Measurements from ENCODE around the gene MRPS21.

The MRPS21 gene

DNA sequence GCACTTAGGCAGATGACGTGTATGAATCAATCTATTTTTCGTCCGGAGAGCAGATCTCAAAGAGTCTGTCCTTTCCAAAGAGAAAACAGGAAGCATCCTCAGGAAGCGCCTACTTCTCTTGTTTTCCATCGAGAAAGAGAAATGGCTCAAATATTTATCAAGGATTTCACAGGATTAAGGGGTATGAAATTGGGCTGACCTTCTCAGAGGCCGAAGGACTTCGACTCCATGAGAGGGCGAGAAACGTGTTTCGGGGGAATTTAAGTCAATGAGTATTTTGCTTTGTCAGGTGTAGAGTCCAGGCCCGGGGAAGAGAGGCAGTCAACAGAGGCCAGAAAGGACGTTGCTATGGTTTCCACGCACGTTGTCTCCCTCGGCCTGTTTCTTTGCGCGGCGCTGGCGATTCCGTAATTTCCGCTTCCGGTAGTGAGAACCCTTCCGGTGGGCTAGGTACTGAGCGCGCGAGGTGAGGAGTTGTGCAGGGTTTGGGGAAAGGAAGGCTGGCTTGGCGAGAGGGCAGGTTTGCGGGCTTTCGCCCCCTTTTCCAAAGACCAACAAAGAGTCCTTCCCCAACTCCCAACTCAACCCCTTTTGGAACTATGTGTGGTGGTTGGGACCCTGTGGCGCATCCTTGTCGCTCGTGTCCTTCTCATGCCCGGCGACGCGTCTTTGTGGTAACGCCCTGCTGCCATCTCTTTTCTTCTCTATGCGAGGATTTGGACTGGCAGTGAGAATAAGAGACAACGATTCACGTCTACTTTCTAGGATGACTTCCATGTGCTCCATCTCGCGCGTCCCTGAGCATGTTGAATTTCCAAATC, at the start of gene MRPS21:
Gene MRPS21, plus strand, starts transcription at position 429 of the 821 bp plus-strand sequence. CDS start 506 bp downstream, outside the sequence.
- DNase-seq: peak; percentile 95

DNA sequence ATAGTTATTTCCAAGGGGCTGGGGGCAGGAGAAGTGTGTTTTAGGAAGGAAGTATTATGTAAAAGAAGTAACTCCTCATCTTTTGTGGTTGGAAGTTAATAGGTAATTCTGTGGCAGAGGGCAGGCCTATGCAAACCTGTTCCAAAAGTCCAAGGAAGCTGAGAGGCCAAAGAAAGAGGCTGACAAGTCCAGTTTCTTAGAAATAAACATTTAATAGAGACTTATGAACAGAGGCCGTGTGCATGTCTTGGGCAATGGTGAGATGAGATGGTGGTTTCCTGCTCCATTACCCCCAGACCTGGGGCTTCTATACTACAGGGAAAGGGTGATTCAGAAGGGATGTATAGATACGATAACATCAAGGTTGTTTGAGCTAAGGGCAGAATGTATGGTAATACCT, 43.7 kb upstream of the MRPS21 start:
- DNase-seq: no peak

DNA sequence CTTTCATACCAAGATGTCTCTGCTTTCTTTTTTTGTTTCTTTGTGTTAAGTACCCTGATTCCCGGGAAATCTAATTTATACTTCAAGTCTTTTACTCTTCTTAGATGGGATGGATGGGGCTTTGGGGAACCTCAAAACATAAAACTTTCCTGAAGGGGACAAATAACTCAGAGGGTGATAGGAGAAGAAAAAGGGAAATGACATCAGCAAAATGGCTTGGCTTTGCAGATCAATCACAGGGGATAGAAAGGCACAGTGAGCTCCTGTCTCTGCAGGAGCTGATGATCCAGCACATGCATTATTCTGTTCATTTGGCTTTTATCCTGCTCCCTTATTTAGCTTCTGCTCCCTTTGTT, 37.5 kb upstream of the MRPS21 start:
- DNase-seq: no peak

DNA sequence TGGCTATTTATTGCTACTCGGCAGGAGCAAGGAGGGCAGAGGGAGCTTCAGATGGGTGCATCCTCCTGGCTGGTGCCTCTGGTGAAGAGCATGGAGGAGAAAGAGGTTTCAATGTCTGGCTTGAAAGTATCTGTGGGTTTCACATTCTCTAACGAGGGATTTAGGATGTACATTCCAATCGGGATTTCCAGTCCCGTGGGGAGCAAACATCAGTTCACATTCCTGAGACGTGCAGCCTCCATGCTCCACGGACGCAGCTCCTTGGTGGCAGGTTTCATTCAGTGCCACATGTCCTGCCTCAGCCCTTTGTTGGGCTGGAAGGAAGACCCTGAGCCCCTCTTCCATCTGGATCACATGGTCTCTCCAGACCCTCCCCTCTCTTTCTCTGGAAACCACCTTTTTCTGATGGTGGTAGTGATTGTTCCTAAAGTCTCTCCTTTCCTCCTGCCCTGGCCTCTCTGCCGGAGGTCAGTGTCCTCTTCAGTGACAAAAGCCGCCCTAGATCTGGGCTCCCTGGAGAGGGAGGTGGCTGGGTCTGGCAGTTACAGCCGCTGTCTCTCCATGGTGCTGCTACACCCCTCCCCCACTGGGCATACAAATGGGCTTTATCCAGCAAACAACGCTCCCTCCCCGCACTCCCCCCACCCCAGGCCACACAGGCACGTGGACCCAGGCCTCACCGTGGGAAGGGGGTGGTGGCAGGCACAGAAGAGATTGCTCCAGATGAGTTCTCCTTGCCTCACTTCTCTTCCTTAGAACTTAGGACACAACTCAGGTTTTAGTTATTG, 36.9 kb upstream of the MRPS21 start:
- DNase-seq: peak; percentile 68

DNA sequence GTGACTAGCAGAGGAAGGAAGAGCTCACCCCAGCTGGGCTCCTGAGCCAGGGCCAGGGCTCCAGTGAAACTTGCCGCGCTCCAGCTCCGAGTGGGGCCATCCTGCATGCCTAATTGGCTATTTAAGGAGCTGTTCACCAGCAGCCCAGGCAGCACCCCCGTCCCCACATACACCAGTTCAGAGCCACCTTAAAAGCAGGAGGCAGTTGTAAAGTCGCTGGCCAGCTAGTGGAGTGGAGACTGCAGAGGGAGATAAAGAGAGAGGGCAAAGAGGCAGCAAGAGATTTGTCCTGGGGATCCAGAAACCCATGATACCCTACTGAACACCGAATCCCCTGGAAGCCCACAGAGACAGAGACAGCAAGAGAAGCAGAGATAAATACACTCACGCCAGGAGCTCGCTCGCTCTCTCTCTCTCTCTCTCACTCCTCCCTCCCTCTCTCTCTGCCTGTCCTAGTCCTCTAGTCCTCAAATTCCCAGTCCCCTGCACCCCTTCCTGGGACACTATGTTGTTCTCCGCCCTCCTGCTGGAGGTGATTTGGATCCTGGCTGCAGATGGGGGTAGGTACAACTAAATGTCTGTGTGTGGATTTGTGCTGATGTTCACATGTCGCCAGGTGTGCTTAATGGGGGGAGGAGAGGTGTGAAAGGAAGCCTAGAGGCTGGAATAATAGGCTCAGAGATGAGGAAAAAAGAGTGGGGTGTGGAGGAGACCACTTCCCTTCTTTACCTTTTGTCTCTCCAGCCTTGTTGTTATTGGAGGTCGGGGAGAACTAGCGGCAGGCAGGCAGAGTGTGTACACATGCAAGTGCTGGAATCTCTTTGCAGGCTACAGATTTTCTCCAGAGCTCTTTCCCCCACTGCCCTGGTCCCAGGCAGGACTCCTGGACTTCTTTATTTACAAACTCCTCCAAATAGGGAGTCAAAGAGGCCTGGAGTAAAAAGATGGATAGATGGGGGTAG, 35.8 kb upstream of the MRPS21 start, which contains the start of gene CA14:
Gene CA14, plus strand, starts transcription at position 151 of the 962 bp plus-strand sequence. Its CDS starts 355 bp downstream, at position 506.
- peak; percentile 45 for DNase-seq

DNA sequence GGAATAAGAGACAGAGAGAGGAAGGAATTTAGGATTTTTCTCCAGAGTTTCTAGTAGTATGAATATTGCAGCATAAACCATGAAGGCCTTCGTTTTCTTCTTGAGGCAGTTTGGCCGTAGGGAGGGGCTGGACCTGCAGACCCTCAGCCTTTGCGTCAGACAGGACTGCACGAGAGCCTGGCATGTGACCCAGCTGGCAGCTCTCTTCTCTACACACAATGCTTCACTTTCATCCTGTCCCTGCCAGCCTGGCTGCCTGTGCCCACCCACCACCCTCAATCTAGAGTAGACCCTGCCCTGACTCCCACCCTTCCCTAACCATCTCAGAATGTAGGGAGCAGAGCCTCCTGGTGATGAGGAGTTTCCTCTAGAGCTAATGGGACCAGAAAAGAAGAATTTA, 34.4 kb upstream of the MRPS21 start:
- DNase-seq: no peak

DNA sequence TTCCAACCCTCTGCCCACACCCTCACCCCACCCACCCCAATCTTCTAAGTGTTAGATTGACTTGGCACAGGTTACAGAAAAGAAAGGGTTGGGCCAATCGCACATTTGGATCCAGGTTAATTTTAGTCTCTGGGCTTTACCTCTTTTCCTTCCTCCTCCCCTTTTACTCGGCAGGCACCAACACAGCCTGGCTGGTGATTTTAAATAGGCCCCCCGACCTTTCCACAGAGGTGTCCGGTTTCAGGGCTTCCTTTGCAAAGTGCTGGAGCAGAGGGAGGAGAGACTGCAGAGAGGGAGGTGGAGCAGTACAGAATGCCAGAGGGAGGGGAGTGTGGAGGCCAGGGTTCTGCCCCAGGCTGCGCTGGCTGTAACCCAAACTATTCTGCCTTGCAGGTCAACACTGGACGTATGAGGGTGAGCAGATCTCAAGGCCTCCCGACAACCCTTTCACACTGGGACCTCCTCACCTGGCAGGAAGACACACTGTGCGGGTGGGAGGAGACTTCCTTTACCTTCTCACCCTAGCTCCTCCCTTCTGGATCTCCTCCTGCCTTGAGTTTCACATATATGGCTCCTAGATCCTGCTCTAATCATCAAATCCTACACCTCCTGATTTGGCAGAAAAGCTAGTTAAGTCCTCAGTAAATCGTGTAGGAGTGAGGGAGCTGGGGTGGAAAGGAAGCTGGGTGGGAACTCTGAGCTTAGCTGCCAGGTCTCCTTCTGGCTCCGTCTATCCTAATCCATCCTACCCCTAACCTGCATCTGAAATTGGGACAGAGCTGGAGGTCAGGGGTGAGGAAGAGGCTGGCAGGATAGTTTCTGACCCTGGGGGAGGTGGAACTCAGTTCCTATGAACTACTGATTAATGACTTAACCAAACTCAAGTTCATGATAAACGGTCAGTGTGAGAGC, 33.6 kb upstream of the MRPS21 start:
- peak; percentile 88 for DNase-seq

DNA sequence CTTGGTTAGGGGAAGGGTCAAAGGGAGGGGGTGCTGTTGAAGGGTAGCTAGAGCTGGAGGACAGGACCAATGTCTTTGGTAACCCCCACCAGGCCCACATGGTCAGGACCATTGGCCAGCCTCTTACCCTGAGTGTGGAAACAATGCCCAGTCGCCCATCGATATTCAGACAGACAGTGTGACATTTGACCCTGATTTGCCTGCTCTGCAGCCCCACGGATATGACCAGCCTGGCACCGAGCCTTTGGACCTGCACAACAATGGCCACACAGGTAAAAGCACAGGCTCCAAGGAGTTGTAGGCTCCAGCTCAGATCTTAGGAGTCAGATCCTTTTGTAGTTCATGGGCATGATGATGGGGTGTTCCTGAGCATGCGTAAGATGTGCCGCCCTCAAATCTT, 32.3 kb upstream of the MRPS21 start:
- no peak for DNase-seq

DNA sequence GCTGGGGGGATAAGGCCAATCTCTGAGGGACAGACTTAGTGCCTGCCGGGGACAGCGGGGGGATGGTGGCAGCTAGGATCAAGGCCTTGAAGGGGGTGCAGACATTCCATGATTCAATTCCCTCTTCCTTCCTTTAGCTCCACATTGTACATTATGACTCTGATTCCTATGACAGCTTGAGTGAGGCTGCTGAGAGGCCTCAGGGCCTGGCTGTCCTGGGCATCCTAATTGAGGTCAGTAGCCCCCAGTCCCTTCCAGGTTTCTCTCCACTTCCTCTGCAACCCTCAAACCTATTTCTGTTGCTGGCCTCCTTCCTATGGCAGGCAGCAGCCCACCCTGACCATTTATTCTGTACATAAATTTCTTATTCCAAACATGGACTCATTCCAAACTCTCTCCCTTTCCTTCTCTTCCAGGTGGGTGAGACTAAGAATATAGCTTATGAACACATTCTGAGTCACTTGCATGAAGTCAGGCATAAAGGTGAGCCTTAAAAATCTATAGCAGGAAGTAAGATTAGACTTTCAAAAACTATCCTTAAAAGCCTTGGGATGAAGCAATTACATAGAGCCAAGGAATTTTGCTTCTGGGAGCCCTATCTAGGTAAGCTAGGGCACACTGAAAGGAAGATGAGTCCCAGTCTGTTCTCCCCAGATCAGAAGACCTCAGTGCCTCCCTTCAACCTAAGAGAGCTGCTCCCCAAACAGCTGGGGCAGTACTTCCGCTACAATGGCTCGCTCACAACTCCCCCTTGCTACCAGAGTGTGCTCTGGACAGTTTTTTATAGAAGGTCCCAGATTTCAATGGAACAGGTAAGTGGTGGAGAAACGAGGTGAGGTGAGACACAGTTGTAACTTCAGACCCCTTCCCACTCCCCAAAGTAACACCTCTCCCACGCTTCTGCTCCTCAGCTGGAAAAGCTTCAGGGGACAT, 31.0 kb upstream of the MRPS21 start:
- no peak for DNase-seq

DNA sequence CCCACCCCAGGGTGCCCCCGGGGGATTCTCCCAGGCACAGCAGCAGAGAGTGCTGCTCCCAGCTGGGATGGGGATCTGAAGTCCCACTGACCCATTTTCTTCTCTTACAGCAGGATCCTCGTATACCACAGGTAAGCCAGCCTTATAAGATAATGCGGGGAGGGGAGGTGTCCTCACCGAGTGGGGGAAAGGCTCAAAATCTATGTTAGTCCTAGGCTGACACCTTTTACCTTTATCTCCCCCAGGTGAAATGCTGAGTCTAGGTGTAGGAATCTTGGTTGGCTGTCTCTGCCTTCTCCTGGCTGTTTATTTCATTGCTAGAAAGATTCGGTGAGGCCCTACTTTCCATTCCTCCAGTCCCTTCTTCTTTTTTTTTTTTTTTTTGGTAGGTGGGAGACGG, 30.1 kb upstream of the MRPS21 start:
- DNase-seq: no peak

DNA sequence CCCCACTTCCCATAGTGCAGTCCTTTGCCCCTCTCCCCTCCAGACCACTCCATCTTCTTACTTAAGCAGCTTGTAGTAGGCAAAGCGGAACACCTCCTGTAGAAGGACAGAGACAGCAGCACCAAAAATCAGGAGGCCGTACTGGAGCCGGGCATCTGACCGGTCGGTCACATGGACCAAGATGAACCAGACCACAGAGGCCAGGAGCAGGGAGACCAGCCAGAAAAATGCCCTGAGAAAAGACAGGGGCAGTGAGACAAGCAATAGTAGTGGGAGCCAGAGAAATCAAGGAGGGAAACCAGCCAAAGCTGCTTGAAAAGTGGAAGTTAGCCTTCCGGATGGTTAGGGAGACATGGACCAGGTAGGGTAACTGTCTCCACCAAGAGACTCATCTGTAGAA, 25.8 kb upstream of the MRPS21 start:
- DNase-seq: no peak

DNA sequence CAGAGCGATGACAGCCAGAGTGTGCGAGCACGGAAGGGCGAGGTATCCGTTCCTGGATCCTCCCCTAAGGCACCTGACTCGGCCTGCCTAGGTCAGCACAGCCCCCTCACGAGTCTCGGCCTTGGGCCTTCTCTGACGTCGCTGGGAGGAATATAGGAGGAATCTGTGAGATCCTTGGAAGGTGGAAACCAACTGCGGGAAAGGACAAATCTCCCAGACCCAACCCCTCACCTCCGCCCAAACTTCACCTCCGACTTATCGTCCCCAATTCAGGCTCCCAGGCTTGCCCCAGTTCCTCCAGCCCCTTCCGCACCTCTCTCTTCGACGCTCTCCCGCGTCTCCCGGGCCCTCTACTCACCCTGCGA, 25.3 kb upstream of the MRPS21 start:
- DNase-seq: no peak

DNA sequence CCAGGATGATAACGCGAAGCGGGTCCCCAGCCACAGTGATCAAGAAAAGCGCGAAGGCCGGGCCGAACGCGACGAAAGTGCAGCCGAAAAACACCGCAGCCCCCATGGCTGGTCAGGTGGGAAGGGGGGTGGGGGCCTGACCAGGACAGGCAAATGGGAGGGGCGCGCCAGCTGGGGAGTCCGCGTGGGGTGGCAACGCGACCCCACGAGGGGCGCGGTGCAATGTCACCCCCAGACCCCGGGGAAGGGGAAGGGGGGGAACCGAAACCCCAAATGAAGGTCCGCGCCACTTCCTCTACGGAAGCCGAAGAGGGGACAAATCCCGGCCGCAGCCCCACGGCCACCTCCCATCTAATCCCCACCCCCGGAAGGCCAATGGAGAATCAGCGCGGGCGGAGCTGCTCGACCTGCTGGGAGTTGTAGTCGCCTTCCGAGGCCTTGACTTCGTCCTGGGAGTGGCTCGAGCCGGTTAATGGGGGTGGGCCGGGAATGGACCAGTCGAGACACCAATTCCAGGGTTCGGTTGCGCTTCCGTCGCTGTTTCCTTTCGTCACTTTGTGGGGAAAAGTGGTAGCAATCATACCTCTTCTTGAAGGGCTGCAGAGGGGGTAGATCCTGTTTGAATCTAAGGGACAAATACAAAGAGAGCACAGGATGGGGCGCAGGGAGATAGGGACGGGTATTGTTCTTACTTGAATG, 24.8 kb upstream of the MRPS21 start, which contains the start of gene APH1A:
Gene APH1A, minus strand, starts transcription at position 312 of the 699 bp plus-strand sequence. Its CDS starts 206 bp downstream, at position 106.
- DNase-seq: peak; percentile 98

DNA sequence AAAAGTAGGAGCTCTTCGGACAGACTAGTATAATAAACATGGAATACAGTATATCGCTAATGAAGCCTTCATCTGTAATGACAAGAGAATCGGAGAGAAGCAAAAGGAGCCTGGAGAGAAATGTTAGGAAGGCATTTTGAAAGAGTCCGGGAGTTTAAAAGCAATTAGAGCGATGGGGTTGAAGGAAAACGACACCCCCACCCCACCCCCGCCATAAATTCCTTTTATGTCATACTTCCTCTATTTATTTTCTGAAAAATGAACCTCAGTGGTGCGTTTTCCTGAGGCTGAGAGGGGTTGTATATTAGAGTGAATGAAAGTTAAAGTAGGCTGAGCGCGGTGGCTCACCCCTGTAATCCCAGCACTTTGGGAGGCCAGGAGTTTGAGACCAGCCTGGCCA, 24.2 kb upstream of the MRPS21 start:
- DNase-seq: no peak

DNA sequence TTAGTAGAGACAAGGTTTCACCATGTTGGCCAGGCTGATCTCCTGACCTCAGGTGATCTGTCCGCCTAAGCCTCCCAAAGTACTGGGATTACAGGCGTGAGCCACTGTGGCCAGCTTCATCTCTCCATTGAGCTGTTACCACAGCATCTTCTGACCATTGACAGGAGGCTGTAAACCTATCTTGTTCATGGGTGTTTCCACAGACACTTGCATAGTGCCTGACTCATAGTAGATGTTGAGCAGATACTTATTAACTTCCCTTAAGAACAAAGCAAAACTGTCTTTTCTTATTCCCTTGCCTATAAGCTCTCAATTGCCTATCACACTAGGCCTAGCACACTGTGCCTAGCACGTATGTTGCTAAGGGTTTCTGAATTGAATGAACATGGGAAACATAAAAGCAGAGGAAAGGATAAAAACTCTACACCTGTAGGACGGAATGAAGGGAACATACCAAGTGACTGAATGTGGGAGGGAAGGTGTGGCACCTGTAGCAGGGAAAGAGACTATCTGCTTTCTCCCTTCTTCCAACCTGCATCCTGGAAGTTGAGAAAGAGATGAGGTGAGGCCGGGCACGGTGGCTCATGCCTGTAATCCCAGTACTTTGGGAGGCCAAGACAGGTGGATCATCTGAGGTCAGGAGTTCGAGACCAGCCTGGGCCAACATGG, 22.2 kb upstream of the MRPS21 start:
- no peak for DNase-seq

DNA sequence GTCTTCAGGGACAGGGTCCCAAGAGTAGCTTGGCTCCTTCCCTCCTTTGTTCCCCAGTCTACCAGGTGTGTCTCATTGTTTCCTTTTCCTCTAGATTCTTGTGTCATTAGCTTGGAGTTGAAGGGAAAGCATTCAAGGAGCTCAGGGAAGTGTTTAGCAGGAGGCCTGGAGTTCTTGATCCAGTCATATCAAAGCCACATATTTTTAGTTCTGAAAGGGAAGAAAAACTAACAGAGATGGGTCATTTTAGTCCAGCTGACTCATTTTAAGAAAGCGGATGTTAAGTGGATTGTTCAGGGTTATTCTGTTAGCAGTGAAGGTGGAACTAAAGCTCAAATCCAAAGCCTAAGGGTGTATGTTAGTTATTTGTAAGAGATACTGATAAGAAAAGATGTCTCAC, 20.4 kb upstream of the MRPS21 start:
- no peak for DNase-seq

DNA sequence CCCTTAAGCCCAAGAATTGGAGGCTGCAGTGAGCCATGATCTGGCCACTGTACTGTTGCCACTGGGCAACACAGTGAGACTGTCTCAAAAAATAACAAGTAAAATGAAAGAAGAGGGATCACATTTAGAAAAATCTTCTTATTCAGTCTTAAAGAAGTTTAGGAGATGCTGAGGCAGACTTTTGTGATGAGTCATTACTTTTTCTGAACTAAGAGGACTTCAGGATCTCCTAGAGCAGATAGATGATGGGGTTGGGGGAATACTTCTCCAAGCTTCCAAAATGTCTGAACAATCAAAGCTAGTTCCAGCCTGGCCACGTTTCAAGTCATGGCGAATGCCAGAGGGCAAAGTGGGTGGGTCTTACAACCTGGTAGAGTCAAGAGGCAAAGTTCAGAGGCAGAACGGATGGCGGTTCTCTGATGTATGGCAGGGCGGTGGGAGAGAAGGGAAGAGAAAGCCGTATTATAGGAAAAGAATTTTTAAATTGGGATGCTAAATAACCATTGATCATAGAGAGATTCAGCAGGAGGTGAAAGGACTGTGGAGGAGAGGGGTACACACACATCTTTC, 13.4 kb upstream of the MRPS21 start:
- no peak for DNase-seq

DNA sequence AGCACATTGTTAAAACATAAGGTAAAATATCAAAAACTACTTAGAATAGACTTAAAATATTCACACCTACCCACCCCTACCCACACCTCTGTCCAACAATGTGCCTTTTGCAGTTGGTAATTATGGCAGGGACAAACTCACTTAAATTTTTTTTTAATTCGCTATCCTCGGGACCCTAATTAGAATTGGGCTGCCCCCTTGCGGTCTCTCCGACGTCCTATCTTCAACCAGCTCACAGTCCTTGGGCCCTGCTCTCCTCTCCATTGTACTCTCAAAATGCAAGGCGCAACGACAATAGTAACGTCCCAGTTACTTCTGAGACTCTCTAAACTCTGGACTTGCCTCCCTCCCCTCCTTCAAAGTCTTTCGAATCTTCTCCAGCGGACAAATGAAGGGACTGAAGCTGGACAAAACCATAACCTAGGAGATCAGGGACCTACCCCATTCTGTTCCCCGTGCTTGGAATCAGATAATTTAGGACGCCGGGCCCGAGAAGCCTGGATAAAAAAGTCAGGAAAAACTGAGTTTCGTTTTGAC, 12.4 kb upstream of the MRPS21 start:
- DNase-seq: peak; percentile 90

All from NCI-H526 treated with DMSO at 0.1 percent for 48 hours (cell line).